Epithelial cell of proximal tubule (primary cell): ENCODE data around the gene IFI30. TPM values are rescaled to one million over a fixed set of nuclear protein-coding genes. Genes with fewer than 3 reads are reported as not detected.

ENCODE experiments used
- DNase-seq: peaks from one replicate; pipeline ENCODE4 v3.0.0-alpha.2; 2011; ENCODE audit warnings: low read depth
- H3K4me3 ChIP-seq: 2 replicates; pipeline ENCODE4 v1.5.1; 2011; ENCODE audit warnings: low read depth, mild to moderate bottlenecking, low read length
- total RNA-seq: library from RNA; depleted of rRNA; stranded (reverse); fragments of >200 nt; gene quantifications from 2 replicates; pipeline ENCODE4 v1.2.3, GENCODE V29; 2015
- TF ChIP-seq, protein P1 (sequence below): conservative IDR thresholded peaks from 2 replicates; pipeline ENCODE4 v1.5.1; 2012; ENCODE audit warnings: low read depth, mild to moderate bottlenecking, low read length

The IFI30 gene
- total RNA-seq, 1 donor from 2014 or later = 10.1 TPM

DNA sequence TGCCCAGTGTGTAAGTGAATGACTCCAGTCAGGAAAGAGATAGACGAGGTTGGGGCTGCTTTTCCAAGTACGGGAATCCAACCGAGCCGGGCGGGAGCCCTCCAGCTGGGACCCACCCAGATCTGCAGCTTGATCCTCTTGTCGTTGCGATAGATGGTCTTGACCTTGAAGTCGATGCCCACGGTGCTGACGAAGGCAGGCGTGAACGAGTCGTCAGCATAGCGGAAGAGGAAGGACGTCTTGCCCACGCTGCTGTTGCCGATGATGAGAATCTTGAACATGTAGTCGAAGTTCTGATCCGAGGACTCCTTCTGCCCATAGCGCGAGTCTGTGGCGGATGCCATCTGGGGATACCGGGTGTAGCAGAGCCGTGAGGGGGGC is 28.8 kb downstream of the IFI30 start:
- no peak for DNase-seq
- TF ChIP-seq, protein P1, sequence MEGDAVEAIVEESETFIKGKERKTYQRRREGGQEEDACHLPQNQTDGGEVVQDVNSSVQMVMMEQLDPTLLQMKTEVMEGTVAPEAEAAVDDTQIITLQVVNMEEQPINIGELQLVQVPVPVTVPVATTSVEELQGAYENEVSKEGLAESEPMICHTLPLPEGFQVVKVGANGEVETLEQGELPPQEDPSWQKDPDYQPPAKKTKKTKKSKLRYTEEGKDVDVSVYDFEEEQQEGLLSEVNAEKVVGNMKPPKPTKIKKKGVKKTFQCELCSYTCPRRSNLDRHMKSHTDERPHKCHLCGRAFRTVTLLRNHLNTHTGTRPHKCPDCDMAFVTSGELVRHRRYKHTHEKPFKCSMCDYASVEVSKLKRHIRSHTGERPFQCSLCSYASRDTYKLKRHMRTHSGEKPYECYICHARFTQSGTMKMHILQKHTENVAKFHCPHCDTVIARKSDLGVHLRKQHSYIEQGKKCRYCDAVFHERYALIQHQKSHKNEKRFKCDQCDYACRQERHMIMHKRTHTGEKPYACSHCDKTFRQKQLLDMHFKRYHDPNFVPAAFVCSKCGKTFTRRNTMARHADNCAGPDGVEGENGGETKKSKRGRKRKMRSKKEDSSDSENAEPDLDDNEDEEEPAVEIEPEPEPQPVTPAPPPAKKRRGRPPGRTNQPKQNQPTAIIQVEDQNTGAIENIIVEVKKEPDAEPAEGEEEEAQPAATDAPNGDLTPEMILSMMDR = no peak
- no peak overlapping the region for H3K4me3 ChIP-seq

DNA sequence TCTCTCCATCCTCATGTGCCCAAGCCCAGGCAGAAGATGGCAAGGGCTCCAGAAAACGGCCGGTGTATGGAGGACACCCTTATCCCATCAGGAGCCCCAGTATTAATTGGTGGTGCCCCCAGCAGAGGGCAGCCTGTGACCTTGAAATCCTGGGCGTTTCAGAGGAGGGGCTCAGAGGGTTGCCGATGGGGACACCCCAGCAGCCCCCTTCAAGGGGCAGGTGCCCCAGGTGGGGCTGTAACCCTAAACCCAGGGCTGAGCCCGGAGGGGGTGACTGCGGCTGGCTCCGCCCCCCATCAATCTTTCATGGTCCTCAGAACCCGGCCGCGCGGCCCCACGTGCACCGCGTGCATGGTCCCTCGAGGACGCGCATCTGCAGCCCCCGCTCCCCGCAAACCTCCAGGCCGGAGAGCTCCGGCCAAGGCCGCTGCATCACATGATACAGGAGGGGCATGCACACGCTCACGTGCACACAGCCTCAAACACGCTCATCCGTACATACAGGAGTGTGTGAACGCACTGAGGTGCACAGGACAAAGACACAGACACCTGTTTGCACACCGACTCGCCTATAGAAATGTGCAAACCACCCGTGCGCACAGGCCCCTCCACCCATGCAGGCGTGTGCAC is 29.3 kb downstream of the IFI30 start:
- no peak for DNase-seq

DNA sequence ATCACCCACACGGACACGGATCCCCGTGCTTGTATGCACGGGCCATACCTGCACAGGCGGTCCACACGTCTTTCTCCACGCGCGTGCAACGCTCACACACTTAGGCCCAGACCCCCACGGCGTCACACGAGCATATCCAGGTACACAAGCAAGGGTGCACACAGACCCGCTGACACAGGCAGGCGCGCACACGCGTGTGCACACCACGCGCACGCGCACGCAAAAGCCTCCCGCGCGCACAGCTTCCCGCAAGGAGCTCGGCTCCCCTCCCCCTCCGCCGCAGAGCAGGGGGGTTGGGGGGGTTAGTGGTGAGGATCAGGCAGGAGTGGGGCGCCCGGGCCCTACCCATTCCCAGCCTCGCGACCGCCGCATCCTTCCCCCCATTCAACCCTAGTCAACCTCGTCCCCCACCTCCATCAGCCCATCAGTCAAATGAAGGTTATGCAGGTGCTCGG is 29.8 kb downstream of the IFI30 start:
- TF ChIP-seq, protein P1 = no peak
- no peak for DNase-seq
- H3K4me3 ChIP-seq = peak overlapping the region; percentile 83

More for the DNA sequence above, 29.3 kb downstream of the IFI30 start:
- H3K4me3 ChIP-seq = peak overlapping the region; percentile 83
- TF ChIP-seq, protein P1 = peak; percentile 31

DNA sequence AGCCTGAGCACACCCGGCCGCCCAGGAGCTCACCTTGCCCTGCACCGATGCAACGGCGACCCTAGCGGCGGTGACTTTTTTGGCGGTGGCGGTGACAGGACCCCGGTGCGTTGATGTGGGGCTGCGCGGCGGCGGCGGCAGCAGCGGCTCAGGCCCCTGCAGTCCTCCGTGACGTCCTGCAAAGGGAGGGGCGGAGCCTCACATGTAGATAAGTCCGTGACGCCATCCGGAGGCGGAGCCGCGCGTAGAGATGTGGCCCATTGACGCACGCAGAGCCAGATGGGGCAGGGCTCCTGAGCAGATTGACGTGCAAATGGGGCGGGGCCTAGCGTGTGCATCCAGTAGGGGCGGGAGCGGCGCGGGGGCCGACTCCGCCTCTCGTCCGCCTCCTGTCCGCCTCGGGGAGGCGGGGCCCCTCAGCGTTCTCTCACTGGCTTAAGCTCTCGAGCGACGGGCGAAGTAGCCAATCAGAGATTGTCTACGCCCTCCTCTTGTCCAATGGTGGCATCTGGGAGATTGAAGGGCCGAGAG is 30.3 kb downstream of the IFI30 start, which contains the start of gene RAB3A:
Gene RAB3A, minus strand, starts transcription at position 180 of the 531 bp plus-strand sequence. CDS start 1,302 bp downstream, outside the sequence.
- TF ChIP-seq, protein P1 = no peak
- peak; percentile 97 for DNase-seq
- H3K4me3 ChIP-seq = peak within 1 kb of the TSS; percentile 95

DNA sequence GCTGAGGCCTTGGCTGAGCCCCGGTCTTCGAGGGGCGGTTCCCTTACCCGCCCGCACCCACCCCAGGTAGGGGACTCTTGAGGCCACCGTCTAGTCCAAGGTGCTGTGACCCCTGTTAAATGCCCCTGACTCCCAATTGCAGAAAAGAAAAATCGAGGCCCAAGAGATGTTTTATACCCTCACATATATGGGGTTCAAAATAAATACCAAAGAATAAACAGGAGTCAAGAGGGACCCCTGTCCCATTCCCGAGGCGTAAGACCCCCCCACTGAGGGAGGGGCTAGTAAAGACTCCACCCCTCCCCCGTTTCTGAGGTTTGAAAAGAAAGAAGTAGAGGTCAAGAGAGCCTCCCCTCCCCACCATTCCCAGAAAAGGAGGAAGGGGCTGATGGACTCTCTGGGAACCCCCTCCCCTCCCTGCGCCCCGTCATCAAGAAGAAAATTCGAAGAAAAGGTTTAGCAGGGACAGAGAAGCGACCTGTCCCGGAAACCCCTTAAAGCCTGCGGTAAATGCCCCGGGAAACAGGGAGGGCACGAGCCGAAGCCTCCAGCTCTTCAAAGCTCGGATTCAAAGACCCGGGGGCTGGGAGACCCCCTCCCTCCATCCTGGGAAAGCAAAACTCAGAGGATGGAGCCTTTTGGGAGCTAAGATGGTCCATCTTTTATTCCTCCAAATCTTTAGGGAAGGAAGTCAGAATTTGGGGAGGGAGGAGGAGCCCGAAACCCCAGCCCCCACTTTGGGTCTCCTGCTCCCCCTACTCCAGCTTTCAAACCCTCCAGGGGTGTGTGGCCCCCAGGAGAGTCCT is 31.0 kb downstream of the IFI30 start:
- TF ChIP-seq, protein P1 = no peak
- no peak for DNase-seq
- peak overlapping the region; percentile 95 for H3K4me3 ChIP-seq

DNA sequence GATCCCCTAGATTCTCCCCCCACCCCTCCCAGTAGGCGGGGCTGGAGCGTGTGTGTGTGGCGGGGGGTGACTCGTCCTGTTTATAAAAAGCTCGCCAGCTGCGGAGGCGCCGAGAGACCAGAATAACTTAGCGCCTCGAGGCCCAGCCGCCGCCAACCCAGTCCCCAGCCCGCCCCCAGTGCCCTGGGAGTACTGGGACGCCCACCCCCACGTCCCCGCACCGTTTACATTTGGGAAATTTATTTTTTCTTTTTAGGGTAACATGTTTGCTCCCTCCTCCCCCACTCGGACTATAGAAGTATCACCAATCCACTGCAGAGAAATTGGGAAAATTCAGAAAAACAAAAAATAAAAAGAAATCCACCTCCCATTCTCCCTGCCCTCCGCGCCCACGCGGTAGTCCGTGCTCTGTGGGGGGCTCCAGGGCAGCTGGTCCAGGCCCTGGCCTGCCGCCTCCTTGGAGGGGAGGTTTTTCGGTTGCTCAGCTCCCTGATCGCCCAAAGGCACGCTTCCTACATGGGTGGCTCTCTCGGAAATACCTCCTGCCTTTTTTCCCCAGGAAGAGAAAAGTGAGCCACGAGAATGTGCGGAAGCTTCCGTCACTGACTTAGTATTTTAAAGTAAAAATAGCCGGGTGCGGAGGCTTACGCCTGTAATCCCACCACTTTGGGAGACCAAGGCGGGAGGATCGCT is 31.7 kb downstream of the IFI30 start:
- peak overlapping the region; percentile 95 for H3K4me3 ChIP-seq
- TF ChIP-seq, protein P1 = no peak
- no peak for DNase-seq
